IPS-NIHi7 (cell line): Measurements from ENCODE around the gene IL34.
"Not testable (repeated sequence)": the region's sequence is repeated elsewhere in the genome, so short reads cannot be mapped to it uniquely, and the experiment has no call there.

Experiments
- DNase-seq: peaks from one replicate; pipeline ENCODE4 v3.0.0; 2012; ENCODE audit warnings: mixed read lengths; ENCODE audit errors: extremely low spot score

Gene IL34

GRCh38 chr16:70658921-70659320, 12.6 kb downstream of the IL34 start:
- DNase-seq, result no peak

- no peak for DNase-seq
Observed at GRCh38 chr16:70659546-70659945, 13.2 kb downstream of the IL34 start.

- DNase-seq, result no peak
Observed at GRCh38 chr16:70659953-70660671, 13.8 kb downstream of the IL34 start.

- no peak for DNase-seq
Observed at GRCh38 chr16:70660672-70661350, 14.5 kb downstream of the IL34 start.

GRCh38 chr16:70661534-70661917, 15.2 kb downstream of the IL34 start:
- no peak for DNase-seq

- DNase-seq, result no peak
Observed at GRCh38 chr16:70661918-70662641, 15.7 kb downstream of the IL34 start.

GRCh38 chr16:70662991-70663523, 16.7 kb downstream of the IL34 start:
- DNase-seq, result no peak

- DNase-seq, result no peak
Observed at GRCh38 chr16:70663524-70664324, 17.4 kb downstream of the IL34 start.

- peak; percentile 58 for DNase-seq
Observed at GRCh38 chr16:70664325-70665112, 18.2 kb downstream of the IL34 start.

- no peak for DNase-seq
Observed at GRCh38 chr16:70665113-70665694, 18.8 kb downstream of the IL34 start.

- DNase-seq, result no peak
Observed at GRCh38 chr16:70665806-70666735, 19.7 kb downstream of the IL34 start.

GRCh38 chr16:70670175-70670574, 23.8 kb downstream of the IL34 start:
- no peak for DNase-seq

GRCh38 chr16:70670938-70671337, 24.6 kb downstream of the IL34 start:
- DNase-seq, result not testable (repeated sequence)

- DNase-seq, result no peak
Observed at GRCh38 chr16:70674221-70675014, 28.1 kb downstream of the IL34 start.

GRCh38 chr16:70675851-70676513, 29.6 kb downstream of the IL34 start:
- DNase-seq, result no peak

GRCh38 chr16:70676675-70677498, 30.5 kb downstream of the IL34 start:
- no peak for DNase-seq

- DNase-seq, result no peak
Observed at GRCh38 chr16:70677499-70678120, 31.3 kb downstream of the IL34 start.
